CD4-positive, alpha-beta T cell treated with Interleukin-1 beta for 1 hour (primary cell): ENCODE results near the gene MINAR1.

Source experiments
- DNase-seq, 2 donors: peaks; one replicate each; pipeline ENCODE4 v3.0.0-alpha.2; 2020 to 2022

The MINAR1 gene

GRCh38 chr15:79466488-79466887, 34.4 kb downstream of the MINAR1 start:
- DNase-seq: no peak

GRCh38 chr15:79467865-79468586, 35.9 kb downstream of the MINAR1 start:
- DNase-seq: no peak

DNA sequence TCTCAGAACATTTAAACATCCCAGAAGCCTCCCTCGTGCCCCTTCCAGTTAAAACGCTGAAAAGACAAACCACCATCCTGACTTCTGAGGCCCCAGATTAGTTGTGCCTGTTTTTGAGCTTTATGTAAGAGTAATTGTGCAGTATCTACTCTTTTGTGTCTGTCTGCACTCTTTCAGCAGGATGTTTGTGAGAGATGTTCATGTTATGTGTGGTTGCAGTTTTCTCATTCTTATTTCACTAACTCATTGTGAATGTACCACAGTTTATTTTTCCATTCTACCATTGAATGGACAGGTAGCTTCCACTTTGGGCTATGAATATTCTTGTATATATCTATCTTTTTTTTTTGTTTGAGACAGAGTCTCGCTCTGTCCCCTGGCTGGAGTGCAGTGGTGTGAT, 40.3 kb downstream of the MINAR1 start:
- DNase-seq: no peak

DNA sequence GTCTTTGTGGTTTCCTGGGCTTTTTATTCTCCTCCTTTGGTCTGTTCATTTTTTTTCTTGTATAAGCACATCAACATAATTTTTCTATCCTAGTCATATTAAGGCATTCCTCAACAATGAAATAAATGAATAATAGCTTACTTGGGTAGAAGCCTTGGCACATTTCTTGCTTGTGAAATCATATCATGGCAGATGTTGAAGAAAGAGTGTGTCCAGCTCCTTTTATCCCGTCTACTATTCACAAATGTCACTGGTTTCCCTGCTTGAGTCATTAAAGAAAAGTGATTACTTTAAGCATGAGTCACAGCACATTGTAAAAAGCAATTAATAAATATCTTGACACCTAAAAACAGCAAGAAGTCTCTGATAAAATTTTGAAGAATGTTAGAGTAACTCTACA, 42.1 kb downstream of the MINAR1 start:
- no peak for DNase-seq

DNA sequence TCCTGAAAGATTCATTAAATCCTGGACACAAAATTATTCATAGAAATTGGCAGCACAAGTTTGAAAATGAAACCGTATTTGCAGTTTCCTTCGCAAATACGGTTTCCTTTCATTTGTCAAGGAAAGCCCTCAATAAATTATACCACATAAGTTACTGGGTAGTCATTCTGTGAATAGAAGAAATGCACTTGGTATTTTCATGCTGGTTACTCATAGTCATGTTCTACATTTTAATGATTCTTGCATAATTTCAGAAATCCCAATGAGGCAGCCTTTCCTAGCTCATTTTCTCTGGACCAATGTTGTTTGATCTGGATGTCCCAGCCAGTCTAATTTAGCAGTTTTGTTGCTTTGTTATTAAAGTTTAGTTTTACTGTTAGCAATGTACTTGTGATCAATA, 43.2 kb downstream of the MINAR1 start:
- no peak for DNase-seq

- no peak for DNase-seq
Measured at GRCh38 chr15:79478108-79478507, 46.0 kb downstream of the MINAR1 start.

GRCh38 chr15:79479616-79480015, 47.5 kb downstream of the MINAR1 start:
- no peak for DNase-seq

DNA sequence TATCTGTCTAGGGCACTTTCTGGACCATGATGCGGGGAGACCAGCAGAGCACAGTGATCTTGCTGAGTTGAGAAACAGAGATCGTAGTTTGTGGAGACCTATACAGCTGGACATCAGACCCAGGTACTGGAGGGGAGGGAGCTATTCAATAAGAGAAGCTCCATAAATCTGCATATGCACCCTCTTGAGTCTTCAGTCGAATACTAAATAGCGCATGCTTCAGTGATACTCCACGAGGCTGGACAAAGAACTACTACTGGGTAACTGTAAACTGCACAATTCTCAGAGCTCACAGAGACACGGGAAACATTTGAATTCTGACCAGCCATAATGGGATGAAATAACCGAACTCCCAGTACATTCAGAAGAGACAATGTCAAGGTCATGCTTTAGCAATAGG, 49.7 kb downstream of the MINAR1 start:
- DNase-seq: no peak
